Memory B cell (primary cell): ENCODE data around the gene CYB5D1.
A peak's percentile ranks its signal among the peaks of the same experiment; 100 is the strongest.
"Not testable (repeated sequence)": the region's sequence is repeated elsewhere in the genome, so short reads cannot be mapped to it uniquely, and the experiment has no call there.

Experiments used
- ATAC-seq: fragments of 150-1000 bp; cut with Tn5 transposase; 2 replicates; pipeline ENCODE4 v1.10.0; 2021; ENCODE audit warnings: low read depth, mild to moderate bottlenecking, moderate library complexity
- DNase-seq, 2 donors: peaks; one replicate each; pipeline ENCODE4 v3.0.0; 2022; ENCODE audit warnings: low spot score in 2 of 2
- H3K27ac Mint-ChIP-seq: one replicate; pipeline ENCODE4 v1.8.0; 2022; ENCODE audit warnings: mild to moderate bottlenecking, moderate library complexity, mixed read lengths
- H3K27me3 Mint-ChIP-seq: one replicate; pipeline ENCODE4 v1.8.0; 2022; ENCODE audit warnings: mixed read lengths
- H3K36me3 Mint-ChIP-seq: one replicate; pipeline ENCODE4 v1.8.0; 2022; ENCODE audit warnings: mild to moderate bottlenecking, mixed read lengths
- H3K4me1 Mint-ChIP-seq: one replicate; pipeline ENCODE4 v1.8.0; 2022; ENCODE audit warnings: mixed read lengths
- H3K4me3 Mint-ChIP-seq: one replicate; pipeline ENCODE4 v1.8.0; 2022; ENCODE audit warnings: mild to moderate bottlenecking, moderate library complexity, mixed read lengths
- H3K9me3 Mint-ChIP-seq: one replicate; pipeline ENCODE4 v1.8.0; 2022; ENCODE audit warnings: mixed read lengths

The CYB5D1 gene

DNA sequence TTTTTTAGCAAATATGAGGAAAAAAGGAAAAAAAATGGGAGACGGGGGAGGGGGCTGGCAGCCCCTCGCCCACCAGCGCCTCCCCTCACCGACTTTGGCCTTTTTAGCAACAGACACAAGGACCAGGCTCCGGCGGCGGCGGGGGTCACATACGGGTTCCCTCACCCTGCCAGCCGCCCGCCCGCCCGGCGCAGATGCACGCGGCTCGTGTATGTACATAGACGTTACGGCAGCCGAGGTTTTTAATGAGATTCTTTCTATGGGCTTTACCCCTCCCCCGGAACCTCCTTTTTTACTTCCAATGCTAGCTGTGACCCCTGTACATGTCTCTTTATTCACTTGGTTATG, 4.1 kb upstream of the CYB5D1 start:
- Mint-ChIP-seq H3K27me3 (no peaks in the 10 kb centered on the region), H3K36me3 (peaks cover 3% of the 10 kb centered on the region), H3K4me3 (peak overlapping the region; percentile 27), H3K9me3 (no peaks in the 10 kb centered on the region), H3K27ac (no peak overlapping the region), H3K4me1 (peaks cover 19% of the 10 kb centered on the region)
- ATAC-seq (no peak), DNase-seq (no peak)

DNA sequence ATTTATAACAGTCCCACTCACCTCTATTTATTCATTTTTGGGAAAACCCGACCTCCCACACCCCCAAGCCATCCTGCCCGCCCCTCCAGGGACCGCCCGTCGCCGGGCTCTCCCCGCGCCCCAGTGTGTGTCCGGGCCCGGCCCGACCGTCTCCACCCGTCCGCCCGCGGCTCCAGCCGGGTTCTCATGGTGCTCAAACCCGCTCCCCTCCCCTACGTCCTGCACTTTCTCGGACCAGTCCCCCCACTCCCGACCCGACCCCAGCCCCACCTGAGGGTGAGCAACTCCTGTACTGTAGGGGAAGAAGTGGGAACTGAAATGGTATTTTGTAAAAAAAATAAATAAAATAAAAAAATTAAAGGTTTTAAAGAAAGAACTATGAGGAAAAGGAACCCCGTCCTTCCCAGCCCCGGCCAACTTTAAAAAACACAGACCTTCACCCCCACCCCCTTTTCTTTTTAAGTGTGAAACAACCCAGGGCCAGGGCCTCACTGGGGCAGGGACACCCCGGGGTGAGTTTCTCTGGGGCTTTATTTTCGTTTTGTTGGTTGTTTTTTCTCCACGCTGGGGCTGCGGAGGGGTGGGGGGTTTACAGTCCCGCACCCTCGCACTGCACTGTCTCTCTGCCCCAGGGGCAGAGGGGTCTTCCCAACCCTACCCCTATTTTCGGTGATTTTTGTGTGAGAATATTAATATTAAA, 3.6 kb upstream of the CYB5D1 start:
- H3K9me3 Mint-ChIP-seq, result no peaks in the 10 kb centered on the region
- H3K4me3 Mint-ChIP-seq, result peak overlapping the region; percentile 27
- H3K27me3 Mint-ChIP-seq, result no peaks in the 10 kb centered on the region
- ATAC-seq (no peak), DNase-seq (peak; percentile 2 to 16)
- peaks cover 3% of the 10 kb centered on the region for H3K36me3 Mint-ChIP-seq
- no peak overlapping the region for H3K27ac Mint-ChIP-seq
- peaks cover 19% of the 10 kb centered on the region for H3K4me1 Mint-ChIP-seq

DNA sequence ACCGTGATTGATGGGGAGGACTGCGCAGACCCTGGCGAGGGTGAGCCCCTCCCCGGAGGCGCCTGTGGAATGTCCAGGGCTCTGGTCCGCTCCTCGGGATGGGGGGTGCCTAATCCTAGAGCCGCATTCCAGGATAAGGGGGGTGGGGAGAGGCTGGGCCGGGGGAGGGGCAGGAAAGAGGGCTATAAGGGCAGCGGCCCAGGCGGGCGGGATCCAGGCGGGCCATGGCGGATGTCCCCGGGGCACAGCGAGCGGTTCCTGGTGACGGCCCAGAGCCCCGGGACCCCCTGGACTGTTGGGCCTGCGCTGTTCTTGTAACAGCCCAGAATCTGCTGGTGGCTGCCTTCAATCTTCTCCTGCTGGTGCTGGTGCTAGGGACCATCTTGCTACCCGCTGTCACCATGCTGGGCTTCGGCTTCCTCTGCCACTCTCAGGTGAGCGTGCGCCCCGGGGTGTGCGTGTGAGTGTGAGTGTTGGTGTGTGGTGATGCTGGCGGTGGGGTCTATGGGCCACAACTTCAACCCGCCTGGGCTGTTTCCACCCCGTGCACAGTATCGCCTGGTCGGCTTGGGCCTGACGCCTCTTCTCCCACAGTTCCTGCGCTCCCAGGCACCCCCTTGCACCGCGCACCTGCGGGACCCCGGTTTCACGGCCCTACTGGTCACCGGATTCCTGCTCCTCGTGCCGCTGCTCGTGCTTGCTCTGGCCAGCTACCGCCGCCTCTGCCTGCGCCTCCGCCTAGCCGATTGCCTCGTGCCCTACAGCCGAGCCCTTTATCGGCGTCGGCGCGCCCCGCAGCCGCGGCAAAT, 2.7 kb upstream of the CYB5D1 start, which contains the start of gene TMEM88:
Gene TMEM88, plus strand, starts transcription at position 216 of the 809 bp plus-strand sequence. Its CDS starts 9 bp downstream, at position 225.
- Mint-ChIP-seq H3K27me3 (no peaks in the 10 kb centered on the region), H3K9me3 (no peaks in the 10 kb centered on the region), H3K27ac (no peak within 1 kb of the TSS), H3K36me3 (peaks cover 2% of the 10 kb centered on the region), H3K4me3 (peak within 1 kb of the TSS; percentile 27), H3K4me1 (peaks cover 19% of the 10 kb centered on the region)
- ATAC-seq, result no peak
- peak; percentile 8 to 34 for DNase-seq

DNA sequence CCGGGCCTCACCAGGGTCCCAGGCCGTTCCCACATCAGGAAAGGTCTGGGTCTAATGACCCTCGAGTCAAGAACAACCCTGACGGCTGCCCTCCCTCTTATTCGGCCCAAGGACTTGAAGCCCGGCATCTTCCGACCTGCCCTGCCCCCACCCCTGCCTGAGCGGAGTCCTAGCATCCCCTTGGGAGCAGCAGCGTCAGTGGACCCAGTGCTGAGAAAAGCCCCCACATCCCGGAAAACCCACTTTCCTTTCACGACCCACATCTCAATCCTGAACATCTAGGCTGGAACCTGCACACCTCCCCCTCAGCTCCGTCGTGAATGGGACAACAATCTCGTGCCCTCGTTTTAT, 2.2 kb upstream of the CYB5D1 start:
- H3K9me3 Mint-ChIP-seq, result no peaks in the 10 kb centered on the region
- peaks cover 2% of the 10 kb centered on the region for H3K36me3 Mint-ChIP-seq
- H3K4me1 Mint-ChIP-seq, result peaks cover 19% of the 10 kb centered on the region
- H3K27me3 Mint-ChIP-seq, result no peaks in the 10 kb centered on the region
- H3K27ac Mint-ChIP-seq, result no peak overlapping the region
- peak in 1 of 2 donors; percentile 44 for DNase-seq
- H3K4me3 Mint-ChIP-seq, result no peak overlapping the region
- ATAC-seq, result no peak

DNA sequence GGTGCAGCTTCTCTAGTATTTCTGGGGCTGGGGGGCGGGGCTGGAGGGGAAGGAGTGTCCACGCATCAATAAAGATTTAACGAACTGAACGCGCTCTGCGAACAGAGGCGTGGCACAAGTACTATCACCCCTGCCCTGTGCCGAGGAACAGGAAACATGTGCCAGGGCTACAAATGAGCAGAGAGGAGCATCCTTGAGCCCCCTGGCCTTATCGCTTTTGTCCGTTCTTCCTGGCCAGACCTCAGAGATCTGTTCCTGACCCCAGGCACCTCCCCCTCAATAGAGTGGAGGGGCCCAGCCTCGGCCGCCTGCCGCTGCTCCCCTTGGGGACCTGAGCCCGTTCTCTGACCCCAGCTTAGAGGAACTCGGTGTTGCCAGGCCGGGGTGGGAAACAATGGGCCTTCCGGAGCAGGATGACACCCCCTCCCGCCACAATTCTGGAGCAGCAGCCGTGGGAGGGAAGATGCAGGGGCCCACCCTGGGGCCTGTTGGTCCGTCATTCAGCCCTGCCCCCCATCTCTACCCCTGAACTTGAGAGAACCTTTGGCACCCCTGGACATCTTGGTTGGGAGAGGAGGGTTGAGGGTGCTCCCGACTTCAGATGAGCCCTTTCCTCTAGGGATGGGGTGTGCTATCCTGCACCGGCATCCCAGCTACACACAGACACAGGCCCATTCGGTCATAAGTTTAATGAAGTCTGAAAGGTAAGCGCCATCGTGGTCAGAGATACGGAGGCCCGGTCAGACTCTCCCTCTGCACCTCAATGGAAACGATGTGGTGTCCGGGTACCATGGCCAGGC, 1.6 kb upstream of the CYB5D1 start:
- Mint-ChIP-seq H3K4me3 (no peak overlapping the region), H3K36me3 (peaks cover 2% of the 10 kb centered on the region), H3K4me1 (peaks cover 15% of the 10 kb centered on the region), H3K27ac (no peak overlapping the region), H3K9me3 (no peaks in the 10 kb centered on the region), H3K27me3 (no peaks in the 10 kb centered on the region)
- ATAC-seq, result no peak
- DNase-seq, result peak in 1 of 2 donors; percentile 27

DNA sequence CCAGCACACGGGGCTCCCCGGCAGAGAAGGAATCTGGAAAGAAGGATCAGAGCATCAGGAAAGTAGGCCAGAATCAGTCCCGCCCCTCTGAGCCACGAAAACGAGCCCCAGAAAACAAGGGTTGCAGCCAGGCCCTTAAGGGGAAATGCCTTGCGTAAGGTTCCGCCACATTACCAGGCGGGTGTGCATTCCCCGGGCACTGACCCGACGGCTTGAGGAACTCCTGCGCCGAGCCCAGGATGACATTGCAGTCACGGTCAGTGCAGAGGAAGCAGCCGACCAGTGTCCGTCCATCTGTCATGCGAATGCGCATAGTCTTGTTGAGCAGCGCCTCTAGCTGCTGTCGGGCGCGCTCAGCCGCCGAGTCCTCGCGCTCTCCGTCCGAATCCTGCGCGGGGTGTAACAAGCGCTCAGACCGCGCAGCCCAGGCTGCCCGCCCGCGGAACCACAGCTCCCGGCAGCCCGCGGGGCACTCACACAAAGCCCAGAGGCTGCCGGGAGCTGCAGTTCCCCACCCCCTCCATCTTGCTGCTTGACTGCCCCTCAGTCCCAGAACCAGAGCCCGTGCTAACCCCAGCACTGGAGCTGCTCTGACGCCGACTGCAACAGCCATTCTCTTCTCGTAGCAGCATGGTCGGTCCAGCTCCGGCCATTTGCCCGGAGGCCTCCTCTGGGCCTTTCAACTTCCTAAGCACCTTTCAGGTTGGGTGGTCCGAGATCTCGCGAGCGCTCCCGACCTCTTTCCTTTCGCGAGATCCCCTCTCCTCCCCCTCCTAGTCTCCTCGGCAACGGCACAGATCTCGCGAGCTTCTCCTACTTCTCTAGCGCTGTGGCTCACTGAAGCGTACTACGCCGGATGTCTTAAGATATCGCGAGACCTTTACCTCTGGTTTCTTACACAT, 741 bp upstream of the CYB5D1 start, which contains the start of gene NAA38:
Gene NAA38, minus strand, starts transcription at position 749 of the 902 bp plus-strand sequence. Its CDS starts 96 bp downstream, at position 653.
- no peaks in the 10 kb centered on the region for H3K9me3 Mint-ChIP-seq
- DNase-seq (peak; percentile 91 to 92), ATAC-seq (peak; percentile 81)
- H3K36me3 Mint-ChIP-seq, result peaks cover 2% of the 10 kb centered on the region
- H3K27ac Mint-ChIP-seq, result no peak within 1 kb of the TSS
- no peaks in the 10 kb centered on the region for H3K27me3 Mint-ChIP-seq
- peaks cover 8% of the 10 kb centered on the region for H3K4me1 Mint-ChIP-seq
- no peak within 1 kb of the TSS for H3K4me3 Mint-ChIP-seq

DNA sequence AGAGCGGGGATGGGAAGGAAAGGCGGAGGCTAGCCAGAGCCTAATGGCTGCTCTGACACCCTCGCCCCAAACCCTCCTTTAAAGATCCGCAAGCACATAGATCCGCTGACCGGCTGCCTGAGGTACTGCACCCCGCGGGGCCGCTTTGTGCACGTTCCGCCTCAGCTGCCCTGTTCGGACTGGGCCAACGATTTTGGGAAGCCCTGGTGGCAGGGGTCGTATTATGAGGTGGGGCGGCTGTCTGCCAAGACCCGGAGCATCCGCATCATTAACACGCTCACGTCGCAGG, 663 bp downstream of the CYB5D1 start:
- Mint-ChIP-seq H3K9me3 (no peaks in the 10 kb centered on the region), H3K4me1 (peaks cover 11% of the 10 kb centered on the region), H3K27ac (no peak overlapping the region), H3K36me3 (peaks cover 2% of the 10 kb centered on the region), H3K4me3 (no peak overlapping the region), H3K27me3 (no peaks in the 10 kb centered on the region)
- DNase-seq (peak in 1 of 2 donors; percentile 30), ATAC-seq (no peak)

DNA sequence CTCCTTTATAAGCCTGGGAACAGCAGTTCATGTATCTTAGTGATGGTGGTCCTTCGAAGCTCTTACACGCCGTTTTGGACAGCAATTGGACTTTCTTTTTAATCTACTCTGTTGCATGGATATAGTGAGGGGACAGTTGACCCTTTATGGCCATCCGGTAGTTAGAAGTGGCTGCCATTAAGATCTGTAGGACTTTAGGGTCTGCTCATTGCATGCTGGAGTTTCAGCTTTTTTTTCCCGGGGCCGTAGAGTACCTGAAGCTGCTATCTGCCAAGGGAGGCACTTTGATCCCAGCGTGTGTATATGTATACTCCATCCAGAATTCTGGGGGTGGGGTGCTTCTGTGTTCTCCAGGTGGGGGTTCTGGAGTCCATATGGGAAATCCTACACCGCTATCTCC, 1.2 kb downstream of the CYB5D1 start:
- DNase-seq (no peak), ATAC-seq (no peak)
- H3K36me3 Mint-ChIP-seq, result no peaks in the 10 kb centered on the region
- no peaks in the 10 kb centered on the region for H3K27me3 Mint-ChIP-seq
- H3K4me1 Mint-ChIP-seq, result peaks cover 11% of the 10 kb centered on the region
- H3K27ac Mint-ChIP-seq, result no peak overlapping the region
- H3K9me3 Mint-ChIP-seq, result no peaks in the 10 kb centered on the region
- H3K4me3 Mint-ChIP-seq, result peak overlapping the region; percentile 50

DNA sequence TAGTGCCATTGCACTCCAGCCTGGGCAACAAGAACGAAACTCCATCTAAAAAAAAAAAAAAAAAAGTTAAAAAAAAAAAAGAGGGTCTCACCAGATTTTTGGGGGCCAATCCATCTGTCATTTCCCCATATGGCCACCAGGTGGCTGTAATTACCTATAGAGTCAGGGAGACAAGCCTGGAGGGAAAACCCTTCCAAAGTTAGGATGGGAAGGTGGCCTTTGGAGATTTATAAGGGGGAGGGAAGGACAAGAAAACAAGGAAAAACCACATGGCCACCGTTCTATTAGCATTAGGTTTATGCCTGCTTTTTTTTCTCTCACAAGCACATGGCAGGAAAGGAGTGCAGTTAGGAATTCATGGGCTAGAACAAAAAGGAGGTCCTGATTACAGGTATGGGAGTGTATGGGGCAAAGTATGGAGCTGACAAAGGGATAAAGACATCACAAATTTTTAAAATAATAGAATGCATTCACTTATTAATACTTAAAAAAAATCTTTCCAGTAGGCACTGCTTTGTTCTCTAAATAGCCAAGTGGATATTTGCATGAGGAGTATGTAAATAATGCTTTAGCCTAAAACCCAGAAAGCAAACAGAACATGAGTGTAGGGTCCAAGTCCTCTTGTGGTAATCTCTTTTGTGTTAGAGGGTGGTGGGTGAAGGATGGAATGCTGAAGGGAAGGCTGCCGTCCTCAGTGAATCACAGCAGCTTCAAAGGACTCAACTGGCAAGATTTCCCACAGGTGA, 5.1 kb downstream of the CYB5D1 start:
- Mint-ChIP-seq H3K27me3 (no peaks in the 10 kb centered on the region), H3K4me3 (no peak overlapping the region), H3K4me1 (peaks cover 13% of the 10 kb centered on the region), H3K27ac (no peak overlapping the region), H3K9me3 (no peaks in the 10 kb centered on the region), H3K36me3 (peaks cover 6% of the 10 kb centered on the region)
- DNase-seq, result peak in 1 of 2 donors; percentile 44
- ATAC-seq, result no peak

DNA sequence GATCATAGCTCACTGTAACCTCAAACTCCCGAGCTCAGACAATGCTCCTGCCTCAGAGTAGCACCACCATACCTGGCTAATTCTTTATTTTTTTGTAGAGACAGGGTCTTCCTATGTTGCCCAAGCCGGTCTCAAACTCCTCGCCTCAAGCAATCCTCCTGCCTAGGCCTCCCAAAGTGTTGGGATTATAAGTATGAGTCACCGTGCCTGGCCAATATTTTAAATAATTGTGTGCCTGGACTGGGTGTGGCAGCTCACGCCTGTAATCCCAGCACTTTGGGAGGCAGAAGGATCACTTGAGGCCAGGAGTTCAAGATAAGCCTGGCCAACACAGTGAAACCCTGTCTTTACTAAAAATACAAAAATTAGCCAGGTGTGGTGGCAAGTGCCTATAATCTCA, 6.6 kb downstream of the CYB5D1 start:
- H3K36me3 Mint-ChIP-seq, H3K27me3 Mint-ChIP-seq, H3K4me3 Mint-ChIP-seq, H3K27ac Mint-ChIP-seq, H3K9me3 Mint-ChIP-seq, DNase-seq, ATAC-seq: not testable (repeated sequence)
- H3K4me1 Mint-ChIP-seq, result peaks cover 13% of the 10 kb centered on the region

DNA sequence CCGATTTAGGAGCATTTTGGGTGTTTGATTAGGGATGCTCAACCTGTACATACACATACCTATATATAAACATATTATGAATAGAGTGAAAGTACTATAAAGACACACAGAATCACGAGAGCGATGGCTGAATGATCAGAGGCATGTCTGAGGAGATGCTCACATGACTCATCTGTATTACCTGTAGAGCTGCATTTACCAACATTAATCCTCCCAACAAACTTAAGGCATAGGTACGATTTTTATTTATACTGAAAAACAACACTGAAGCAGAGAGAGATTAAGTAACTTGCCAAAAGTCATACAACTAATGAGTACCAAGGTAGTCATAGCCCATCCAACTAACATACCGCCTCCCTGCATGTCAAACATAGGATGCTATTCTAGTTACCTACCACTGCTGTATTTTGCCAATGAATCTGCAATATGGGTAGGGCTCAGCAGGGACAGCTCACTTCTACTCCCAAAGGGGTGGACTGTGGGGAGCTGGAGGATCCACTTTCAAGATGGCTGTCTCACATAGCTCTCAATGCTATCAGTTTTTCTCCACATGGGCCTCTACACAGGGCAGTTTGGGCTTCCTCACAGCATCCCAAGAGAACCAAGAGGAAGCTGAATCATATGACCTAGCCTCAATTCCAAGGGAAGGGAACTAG, 7.3 kb downstream of the CYB5D1 start:
- DNase-seq (no peak), ATAC-seq (no peak)
- Mint-ChIP-seq H3K27ac (no peak overlapping the region), H3K4me1 (peaks cover 13% of the 10 kb centered on the region), H3K4me3 (no peak overlapping the region), H3K9me3 (no peaks in the 10 kb centered on the region), H3K36me3 (peaks cover 6% of the 10 kb centered on the region), H3K27me3 (no peaks in the 10 kb centered on the region)

DNA sequence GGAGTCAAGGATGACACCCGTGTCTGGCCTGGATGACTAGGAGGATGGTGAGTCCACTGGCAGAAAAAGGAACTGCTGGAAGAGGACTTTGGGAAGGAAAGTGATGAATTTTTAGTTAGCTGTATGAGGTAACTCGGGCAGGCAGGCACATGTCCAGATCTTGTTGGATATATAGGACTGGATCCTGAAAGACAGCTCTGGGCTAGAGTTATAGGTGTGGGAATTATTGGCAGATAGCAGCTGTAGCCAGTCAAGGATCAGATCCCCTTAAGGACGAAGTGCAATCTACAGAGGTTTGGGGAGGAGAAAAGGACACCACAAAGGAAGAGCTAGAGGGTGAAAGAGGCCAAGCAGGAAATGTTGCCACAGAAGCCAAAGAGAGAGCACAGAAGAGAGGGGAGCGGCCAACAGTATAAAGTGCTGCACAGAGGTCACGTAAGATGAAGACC, 10.1 kb downstream of the CYB5D1 start:
- Mint-ChIP-seq H3K36me3 (peaks cover 6% of the 10 kb centered on the region), H3K27ac (no peak overlapping the region), H3K4me3 (no peak overlapping the region), H3K27me3 (no peaks in the 10 kb centered on the region), H3K4me1 (peaks cover 9% of the 10 kb centered on the region), H3K9me3 (no peaks in the 10 kb centered on the region)
- DNase-seq (no peak), ATAC-seq (no peak)
